NCI-H146 treated with DMSO at 0.1 percent for 48 hours (cell line): ENCODE data around the gene RUFY4.

ENCODE experiments used
- DNase-seq: peaks from one replicate; lab custom pipeline; 2025; ENCODE audit not compliant: unreplicated experiment; lab: John Stamatoyannopoulos, UW

The RUFY4 gene

DNA sequence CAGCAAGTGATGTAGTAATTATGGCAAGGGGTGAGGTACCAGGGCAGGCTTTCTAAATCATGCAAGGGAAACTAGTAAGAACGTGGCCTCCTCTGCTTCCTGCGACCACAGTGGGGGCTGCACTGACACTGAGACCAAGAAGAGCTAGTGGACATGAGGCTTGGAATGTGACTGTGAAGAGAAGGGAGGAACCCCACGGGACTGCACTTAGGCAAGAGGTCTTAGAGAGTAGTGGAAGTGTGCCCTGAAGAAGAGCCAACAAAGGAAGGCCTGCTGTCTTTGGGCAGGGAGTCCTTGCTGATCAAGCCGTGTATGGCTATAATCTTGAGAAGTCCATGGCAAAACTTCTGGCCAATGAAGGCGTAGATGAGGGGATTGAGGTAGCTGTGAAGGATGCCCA lies 8.9 kb upstream of the RUFY4 start:
- no peak for DNase-seq

GRCh38 chr2:218060950-218061660 lies 7.9 kb upstream of the RUFY4 start:
- no peak for DNase-seq

- DNase-seq: no peak
These were observed 5.6 kb upstream of the RUFY4 start for GRCh38 chr2:218063486-218063885.

DNA sequence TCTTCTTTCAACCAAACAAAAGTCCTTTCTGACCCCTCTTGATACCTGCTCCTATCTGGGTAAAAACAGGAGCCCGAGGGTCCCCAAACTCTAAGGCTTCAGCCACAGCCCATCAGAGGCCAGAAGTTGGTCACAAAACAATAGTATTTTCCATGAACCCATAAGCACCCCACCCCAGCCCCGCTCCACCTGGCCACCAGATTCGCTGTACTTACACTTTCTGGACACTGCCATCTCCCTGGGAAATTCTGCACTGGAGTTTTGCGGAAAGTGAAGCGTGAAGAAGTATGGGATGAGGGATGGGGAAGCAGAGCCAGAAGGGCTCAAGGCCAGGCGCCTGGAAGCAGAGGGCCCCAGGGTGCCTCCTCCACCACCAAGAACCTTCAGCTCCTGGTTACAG lies 5.2 kb upstream of the RUFY4 start:
- DNase-seq: no peak

DNA sequence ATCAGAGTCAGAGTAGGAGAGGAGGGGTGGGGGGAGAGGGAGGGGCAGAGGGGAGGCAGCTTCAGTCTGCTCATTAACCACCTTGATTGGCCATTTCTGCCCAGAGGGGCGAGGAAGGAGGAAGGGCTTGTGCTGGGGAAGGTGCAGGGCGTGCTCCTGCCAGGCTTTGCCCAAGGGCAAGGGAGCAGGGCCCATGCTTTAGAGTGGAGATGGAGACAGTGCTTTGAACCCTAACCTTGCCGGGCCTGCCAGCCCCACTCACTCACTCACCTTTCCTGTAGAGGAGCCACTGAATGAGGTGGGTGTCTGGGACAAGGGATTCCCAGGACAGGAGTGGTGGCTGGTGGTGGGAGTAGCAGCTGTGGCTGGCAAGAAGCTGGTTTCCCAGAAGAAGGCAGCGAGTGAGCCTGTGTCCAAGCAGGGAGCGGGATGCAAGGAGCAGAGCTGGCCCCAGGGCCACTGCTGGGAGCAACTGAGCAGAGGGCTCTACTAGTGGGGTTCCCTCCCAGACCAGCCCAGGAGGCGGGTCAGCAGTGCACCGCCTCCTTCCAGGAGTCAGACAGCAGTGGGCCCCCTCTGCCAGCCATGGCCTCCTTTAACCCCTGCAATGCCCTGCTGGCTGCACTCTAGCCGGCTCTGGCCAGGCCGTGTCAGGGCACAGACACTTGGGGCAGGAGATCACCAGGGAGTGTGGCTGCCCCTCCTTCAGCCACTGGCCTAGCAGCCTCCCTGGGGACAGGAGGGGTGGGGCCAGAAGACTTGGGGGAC lies 3.6 kb upstream of the RUFY4 start:
- no peak for DNase-seq

- DNase-seq: no peak
These were observed 2.0 kb upstream of the RUFY4 start for GRCh38 chr2:218066926-218067515.

DNA sequence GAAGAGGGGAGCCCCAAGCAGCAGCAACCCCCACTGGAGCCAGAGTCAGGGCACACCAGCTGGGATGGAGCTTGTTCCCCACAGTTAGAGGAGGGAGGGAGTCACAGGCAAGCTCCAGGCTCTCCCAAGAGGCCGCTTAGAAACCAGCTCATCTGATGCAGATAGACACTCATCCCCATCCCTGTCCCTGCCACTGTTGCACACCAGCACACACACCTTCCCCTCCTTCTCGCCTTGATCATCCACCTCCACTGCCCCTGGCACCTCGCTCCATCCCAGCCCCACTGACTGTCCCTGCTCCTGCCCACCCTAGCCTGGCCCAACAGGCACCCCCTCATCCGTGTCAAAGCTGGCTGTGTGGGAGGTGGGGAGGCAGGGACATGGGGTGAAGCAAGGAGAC lies 1.5 kb upstream of the RUFY4 start:
- no peak for DNase-seq

DNA sequence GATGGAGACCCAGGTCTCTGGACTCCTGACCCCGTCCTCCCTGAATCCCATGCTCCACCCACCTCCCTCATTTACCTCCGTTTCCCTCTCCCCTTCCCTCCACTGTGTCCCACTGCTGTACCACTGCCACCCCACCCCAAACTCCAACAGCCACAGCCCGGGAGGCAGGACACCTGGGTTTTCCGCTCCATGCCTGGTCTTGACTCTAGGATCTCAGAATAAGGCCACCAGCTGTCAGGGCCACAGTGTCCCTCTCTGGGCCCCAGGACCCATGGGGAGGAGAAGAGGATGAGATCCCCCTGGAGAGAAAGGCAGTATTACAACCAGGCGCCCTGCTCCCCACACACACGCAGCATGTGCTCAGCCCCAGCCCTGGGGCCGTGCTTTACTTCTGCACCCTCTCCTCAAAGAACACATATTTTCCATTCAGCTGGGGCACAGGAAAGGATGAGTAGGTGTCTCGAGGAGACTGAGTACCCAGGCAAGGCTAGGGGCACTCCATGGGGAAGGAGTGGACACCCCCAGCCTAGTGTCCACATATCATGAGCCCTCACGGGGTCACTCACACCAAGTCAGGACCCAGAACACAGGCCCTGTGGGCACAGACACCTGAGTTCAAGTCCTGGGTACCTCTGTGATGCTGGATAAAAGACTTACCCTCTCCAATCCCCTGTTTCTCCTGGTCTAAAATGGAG lies 700 bp downstream of the RUFY4 start:
- DNase-seq: no peak

DNA sequence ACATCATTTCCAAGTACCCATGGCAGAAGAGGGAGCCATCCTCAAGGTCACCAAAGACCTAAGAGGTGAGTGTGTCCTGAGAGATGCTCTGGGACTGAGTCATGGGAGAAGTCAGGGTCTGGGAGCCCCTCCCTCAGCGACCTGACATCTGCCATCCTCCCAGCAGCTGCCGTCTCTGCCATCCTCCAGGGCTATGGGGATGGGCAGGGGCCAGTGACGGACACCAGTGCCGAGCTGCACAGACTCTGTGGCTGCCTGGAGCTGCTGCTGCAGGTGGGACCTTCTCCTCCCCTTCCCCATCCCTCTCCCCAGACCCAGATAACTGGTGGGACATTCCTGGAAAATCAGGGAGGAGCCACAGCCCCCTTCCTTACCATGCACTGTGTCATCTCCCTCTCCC lies 1.5 kb downstream of the RUFY4 start:
- no peak for DNase-seq

DNA sequence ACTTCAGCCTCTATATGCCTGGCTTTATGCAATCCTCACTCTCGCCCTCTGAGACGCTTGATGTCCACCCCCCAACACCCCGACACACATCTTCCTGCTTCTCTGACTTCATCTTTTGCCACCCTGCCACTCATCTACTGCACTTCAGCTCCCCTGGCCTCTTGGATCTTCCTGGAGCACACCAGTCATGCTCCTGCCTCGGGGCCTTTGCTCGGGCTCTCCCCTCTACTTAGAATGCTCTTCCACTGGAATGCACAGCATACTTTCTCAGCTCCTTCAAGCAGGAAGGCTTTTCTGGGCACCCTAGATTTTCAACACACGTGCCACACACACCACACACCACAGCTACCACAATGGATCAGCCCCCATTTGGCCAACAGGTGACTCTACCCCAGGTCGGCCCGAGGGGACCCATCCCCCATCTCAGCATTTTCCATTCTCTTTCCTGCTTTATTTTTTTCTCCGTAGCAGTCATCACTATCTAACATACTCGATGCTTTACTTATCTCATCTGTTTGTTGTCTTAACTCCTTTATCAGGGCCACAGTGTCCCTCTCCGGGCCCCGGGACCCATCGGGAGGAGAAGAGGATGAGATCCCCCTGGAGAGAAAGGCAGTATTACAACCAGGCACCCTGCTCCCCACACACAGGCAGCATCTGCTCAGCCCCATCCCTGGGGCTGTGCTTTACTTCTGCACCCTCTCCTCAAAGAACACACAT lies 2.3 kb downstream of the RUFY4 start:
- no peak for DNase-seq

GRCh38 chr2:218072002-218072401 lies 2.9 kb downstream of the RUFY4 start:
- DNase-seq: no peak

GRCh38 chr2:218072478-218073024 lies 3.5 kb downstream of the RUFY4 start:
- no peak for DNase-seq

DNA sequence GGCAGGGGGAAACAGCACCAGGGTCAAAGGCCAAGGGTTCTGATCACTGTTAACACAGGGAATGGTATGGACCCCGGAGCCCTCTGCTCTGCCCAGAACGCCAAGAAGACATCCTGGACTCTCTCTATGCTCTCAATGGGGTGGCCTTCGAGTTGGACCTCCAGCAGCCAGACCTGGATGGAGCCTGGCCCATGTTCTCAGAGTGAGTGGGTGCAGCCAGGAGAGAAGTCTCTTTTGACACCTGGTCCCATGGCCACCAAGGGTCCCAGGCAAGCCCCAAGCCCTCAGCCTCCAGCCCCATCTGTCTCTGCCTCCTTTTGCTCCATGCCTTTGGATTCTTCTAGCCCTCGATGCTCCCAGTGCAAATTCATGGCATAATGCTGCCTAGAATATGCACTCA lies 4.1 kb downstream of the RUFY4 start:
- DNase-seq: no peak

- no peak for DNase-seq
These were observed 5.0 kb downstream of the RUFY4 start for GRCh38 chr2:218074031-218074430.

DNA sequence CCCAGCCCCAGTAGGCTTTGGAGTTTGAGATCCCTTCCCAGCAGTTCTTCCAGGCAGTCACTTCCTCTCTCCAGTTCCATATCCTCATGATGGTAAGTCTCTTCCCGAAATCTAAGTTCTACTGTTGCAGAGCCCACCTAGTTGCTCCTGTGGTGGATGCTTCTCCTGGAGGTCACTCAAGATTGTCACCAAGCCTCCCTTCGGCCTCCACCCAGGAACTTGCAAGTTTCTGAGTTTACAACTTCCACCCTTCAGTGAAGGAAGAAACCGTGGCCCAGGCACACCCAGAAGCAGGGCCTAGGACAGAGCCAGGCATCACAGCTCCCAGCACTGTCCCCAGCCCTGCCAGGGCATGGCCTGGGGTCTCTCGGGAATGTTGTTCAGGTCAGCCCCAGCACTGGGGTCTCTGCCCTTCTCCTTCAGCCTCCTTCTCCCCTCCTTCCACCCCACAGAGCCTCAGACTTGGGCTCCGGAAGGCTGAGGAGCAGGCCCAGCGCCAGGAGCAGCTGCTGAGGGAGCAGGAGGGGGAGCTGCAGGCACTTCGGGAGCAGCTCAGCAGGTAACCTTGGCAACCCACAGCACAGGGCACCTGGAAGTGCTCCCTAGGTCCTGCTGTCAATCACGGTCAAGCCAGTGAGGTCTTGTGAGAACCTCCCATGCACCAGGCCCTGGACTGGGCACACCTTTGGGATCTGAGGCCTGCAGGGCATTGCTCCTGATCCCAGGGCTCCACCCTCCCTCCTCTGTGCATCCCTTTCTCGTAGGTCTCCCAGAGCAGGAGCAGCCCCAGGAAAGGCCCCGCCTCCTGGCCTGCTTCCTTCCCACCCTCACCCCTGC lies 7.1 kb downstream of the RUFY4 start:
- DNase-seq: no peak

DNA sequence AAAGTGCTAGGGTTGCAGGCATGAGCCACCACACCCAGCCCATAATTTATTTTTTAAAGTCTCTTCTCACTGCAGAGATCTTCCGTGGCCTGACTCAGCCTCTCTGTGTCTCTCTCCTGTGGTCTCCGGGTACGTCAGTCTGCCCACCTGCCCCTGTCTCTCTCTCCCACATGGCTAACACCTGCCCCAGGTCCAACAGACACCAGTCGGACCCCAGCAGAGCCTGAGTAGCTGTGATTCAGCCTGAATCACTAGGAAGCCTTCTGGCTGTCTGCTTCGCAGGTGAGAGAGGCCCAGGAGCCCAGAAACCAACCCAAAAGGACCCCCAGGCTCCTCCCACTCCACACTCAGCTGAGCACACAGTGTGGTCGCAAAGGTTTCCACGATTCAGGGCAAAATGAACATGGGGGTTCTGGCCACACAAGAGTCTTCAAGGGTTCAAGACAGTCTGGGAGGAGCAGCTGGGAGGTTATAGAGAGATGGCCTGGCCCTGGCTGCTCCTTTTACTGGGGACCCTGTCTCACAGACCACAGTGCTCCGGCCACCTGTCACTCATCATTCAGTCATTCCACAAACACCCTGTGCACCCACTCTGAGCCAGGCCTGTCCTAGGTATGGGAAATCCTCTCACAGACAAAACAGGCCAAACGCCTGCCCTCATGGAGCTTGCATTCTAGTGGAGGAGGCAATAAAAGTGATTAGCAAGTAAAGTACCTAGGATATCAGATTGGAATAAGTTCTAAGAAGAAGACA lies 8.6 kb downstream of the RUFY4 start:
- no peak for DNase-seq

DNA sequence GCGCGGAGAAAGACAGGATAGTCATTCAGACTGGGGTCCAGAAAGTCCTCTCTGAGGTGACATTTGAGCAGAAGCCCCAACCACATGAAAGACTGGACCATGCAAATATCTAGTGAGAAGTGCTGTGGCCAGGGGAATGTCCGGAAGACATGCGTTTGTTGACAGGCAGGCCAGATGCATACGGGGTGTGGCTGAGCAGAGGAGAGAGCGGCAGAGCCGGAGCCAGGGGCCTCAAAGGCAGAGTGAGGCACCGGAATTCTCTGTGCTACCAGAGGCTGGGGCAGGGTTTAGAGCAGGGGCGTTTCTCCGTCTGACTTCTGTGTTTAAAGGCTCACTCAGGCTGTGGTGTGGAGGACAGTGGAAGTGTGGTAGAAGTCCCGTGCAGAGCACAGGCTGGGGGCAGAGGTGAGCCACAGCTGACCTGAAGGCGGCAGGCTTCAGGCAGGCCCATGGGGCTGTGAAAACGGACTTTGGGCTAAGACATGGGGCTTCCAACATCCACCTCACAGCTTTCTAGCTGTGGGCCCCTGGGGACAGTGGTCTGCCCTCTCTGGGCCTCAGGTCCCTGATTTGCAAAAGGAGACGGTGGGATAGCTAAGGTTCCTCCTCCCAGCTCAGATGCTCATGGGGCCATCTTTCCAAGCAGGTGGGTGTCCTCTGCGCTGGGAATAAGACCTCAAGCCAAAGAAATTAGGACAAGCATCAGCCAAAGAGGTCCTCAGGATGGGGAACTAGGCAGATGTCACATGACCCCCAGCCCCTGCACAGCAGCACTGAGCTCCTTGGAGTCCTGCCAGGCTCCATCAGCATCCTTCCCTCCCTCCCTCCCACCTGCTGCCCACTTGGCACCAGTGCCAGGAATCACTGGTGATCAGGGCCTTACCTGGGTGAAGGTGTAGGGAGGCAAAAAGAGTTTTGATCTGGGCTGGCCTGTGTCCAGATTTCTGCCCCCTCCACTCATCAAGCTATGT lies 11.2 kb downstream of the RUFY4 start:
- no peak for DNase-seq

DNA sequence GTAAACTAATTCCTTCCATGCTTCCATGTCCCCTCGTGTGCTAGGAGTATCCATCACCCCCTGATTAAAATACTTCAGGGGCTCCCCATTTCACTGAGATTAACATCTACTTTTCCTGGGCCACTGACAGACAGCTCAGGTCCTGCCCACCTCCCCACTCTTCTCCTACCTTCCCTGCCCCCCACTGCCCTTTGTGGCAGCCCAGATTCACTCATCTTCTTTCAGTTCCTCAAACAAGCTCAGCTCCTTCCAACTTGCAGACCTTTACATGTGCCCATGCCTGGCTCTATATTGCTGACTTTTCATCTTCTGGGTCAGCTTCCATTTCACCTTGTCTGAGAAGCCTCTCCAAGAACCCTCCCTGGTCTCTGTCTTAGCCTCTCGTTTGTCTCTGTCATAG lies 12.0 kb downstream of the RUFY4 start:
- no peak for DNase-seq
